ENCODE results near the gene OPRM1. TPM values are rescaled to one million over a fixed set of nuclear protein-coding genes. Genes with fewer than 3 reads are reported as not detected.

OPRM1 gene
- total and polyA plus RNA-seq, 2 of the 8 experiments (the other 6 are each of a cell fraction or from before 2014, with no cell fraction given), result not detected

GRCh38 chr6:154001494-154002285 is 37.4 kb upstream of the OPRM1 start:
- Histone ChIP-seq H2AFZ (ENCODE audit: low read length) (0 out of 2 replicates have a peak overlapping the region, but pooled peaks have one; percentile 13), H2BK12ac (ENCODE audit: low read depth, low read length) (no peak overlapping the region), H3K23me2 (ENCODE audit: low read depth, low read length) (no peaks in the 10 kb centered on the region; the same call in 1 of the 2 replicates), H4K5ac (ENCODE audit: insufficient read length, low read depth, low read length) (no peak overlapping the region), H3K14ac (ENCODE audit: insufficient read length) (no peak overlapping the region), H2BK120ac (replicated peaks; ENCODE audit: low read depth, low read length) (no peak overlapping the region), H3K9ac (replicated peaks in 1 of 4; ENCODE audit: extremely low read depth in 1 of 4, low read depth in 3 of 4, low read length in 3 of 4) (no peak overlapping the region), H2BK5ac (ENCODE audit: low read depth, low read length) (no peak overlapping the region), H2BK15ac (ENCODE audit: low read length) (no peak overlapping the region), H3K18ac (ENCODE audit: extremely low read depth, low read length) (no peak overlapping the region), H3K36me3 (ENCODE audit: control insufficient read depth in 2 of 4, insufficient read depth in 4 of 4, low read length in 3 of 4) (no peaks in the 10 kb centered on the region), H3K4me2 (ENCODE audit: insufficient read depth in 1 of 2, low read depth in 2 of 2, low read length in 2 of 2) (no peak overlapping the region), H4K91ac (replicated peaks; ENCODE audit: insufficient read length, low read length) (no peak overlapping the region), H3K9me3 (ENCODE audit: insufficient read depth in 2 of 2, low read depth in 1 of 2, low read length in 1 of 2) (no peaks in the 10 kb centered on the region), H4K20me1 (replicated peaks in 1 of 2; ENCODE audit: control insufficient read depth in 1 of 2, insufficient read depth in 2 of 2, low read length in 2 of 2) (no peaks in the 10 kb centered on the region), H2AK5ac (ENCODE audit: low read depth, low read length) (no peak overlapping the region), H3K23ac (ENCODE audit: insufficient read length) (no peak overlapping the region), H3K79me2 (ENCODE audit: control insufficient read depth in 1 of 2, insufficient read depth in 2 of 2, low read length in 2 of 2) (no peaks in the 10 kb centered on the region), H3K4ac (replicated peaks; ENCODE audit: insufficient read length, low read depth, low read length) (no peak overlapping the region), H3K56ac (replicated peaks; ENCODE audit: insufficient read length, low read depth, low read length) (no peak overlapping the region), H3K27ac (ENCODE audit: low read depth, low read length) (no peak overlapping the region), H3K4me1 (replicated peaks in 1 of 4; ENCODE audit: control insufficient read depth in 3 of 4, insufficient read depth in 4 of 4, low read length in 3 of 4) (peaks cover 0 to 3% (median 0%) of the 10 kb centered on the region in 4 experiments; a peak in 2 of 7 replicates), H3K27me3 (replicated peaks in 1 of 4; ENCODE audit: control insufficient read depth in 3 of 4, extremely low read depth in 1 of 4, insufficient read depth in 3 of 4, low read length in 3 of 4) (no peaks in the 10 kb centered on the region), H3K79me1 (ENCODE audit: low read depth, low read length) (no peaks in the 10 kb centered on the region), H4K8ac (ENCODE audit: extremely low read depth, insufficient read depth, low read length) (no peak overlapping the region), H3K4me3 (ENCODE audit: extremely low read depth in 1 of 4, insufficient read depth in 2 of 4, low read depth in 3 of 4, low read length in 4 of 4) (no peak overlapping the region), H2BK20ac (ENCODE audit: low read length) (no peak overlapping the region)
- POLR2A ChIA-PET (ENCODE audit: partially characterized antibody), result no interaction called here
- TF ChIP-seq SAP30 (IDR thresholded peaks at IDR 0.05; ENCODE audit: insufficient read depth, insufficient replicate concordance, low read length) (no peak), RXRA (IDR thresholded peaks at IDR 0.05; ENCODE audit: insufficient read depth, low read depth, low read length) (no peak), SRF (IDR thresholded peaks at IDR 0.05; ENCODE audit: low read depth, low read length) (no peak), SIX5 (IDR thresholded peaks at IDR 0.05; ENCODE audit: low read depth, low read length) (no peak), RNF2 (IDR thresholded peaks at IDR 0.05; ENCODE audit: borderline replicate concordance, low read depth, low read length, missing control alignments, poor library complexity, severe bottlenecking) (no peak), JUND (IDR thresholded peaks at IDR 0.05; ENCODE audit: low read length) (no peak)
- TF ChIP-seq, protein P1, sequence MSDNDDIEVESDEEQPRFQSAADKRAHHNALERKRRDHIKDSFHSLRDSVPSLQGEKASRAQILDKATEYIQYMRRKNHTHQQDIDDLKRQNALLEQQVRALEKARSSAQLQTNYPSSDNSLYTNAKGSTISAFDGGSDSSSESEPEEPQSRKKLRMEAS (IDR thresholded peaks at IDR 0.05), result no peak
- DNase-seq (ENCODE audit: low read depth in 1 of 2, low spot score in 2 of 2) (no peak), FAIRE-seq (no peak)
- CTCF ChIA-PET (ENCODE audit: partially characterized antibody), result interaction anchor here (1.9 to 2.0 kb wide), 2 partner anchors 11 to 188 kb away, joined by 4 to 6 read pairs; no protein-coding TSS in a partner anchor
- 89 to 100% methylated on average over 1 to 10 of the region's 10 CpGs for WGBS, 2 experiments (ENCODE audit: extremely low coverage in 1 of 2, insufficient coverage in 1 of 2, insufficient read length in 1 of 2, insufficient replicate concordance in 2 of 2, low coverage in 1 of 2, low lambda C conversion rate in 2 of 2, missing lambda C conversion rate in 1 of 2)

All from H1 (cell line).